ENCODE measurements around the gene KCNH6. TPM values are rescaled to one million over a fixed set of nuclear protein-coding genes. Genes with fewer than 3 reads are reported as not detected.

KCNH6 gene
- total RNA-seq, 2 donors from 2014 or later, result 0.78 TPM; not detected in 1

- Histone ChIP-seq H3K27me3 (no peaks in the 10 kb centered on the region), H3K9me3 (no peaks in the 10 kb centered on the region), H3K27ac (peak overlapping the region in 1 of 4 donors; percentile 13), H3K4me3 (no peak overlapping the region), H3K36me3 (replicated peaks in 1 of 2; ENCODE audit: insufficient read depth in 1 of 2, low read depth in 2 of 2) (no peaks in the 10 kb centered on the region), H3K4me1 (peaks cover 40% of the 10 kb centered on the region)
- ATAC-seq, result no peak
- DNase-seq, result peak in 1 of 4 donors; percentile 41
- TF ChIP-seq POLR2A (IDR thresholded peaks at IDR 0.05) (no peak), CTCF (IDR thresholded peaks at IDR 0.05) (no peak)
- WGBS, 2 donors, result 35 to 38% methylated on average over 7 of the region's 7 CpGs
- intact Hi-C loops (cut with DNase I), result no loop called here
Observed at GRCh38 chr17:63555500-63556156, 32.5 kb downstream of the KCNH6 start.

- DNase-seq (no peak), ATAC-seq (no peak)
- WGBS, 2 donors, result 96 to 98% methylated on average over 2 of the region's 2 CpGs
- TF ChIP-seq POLR2A (IDR thresholded peaks at IDR 0.05), result no peak
- no peak for TF ChIP-seq CTCF (IDR thresholded peaks at IDR 0.05)
- no peak overlapping the region for H3K4me3 ChIP-seq
- H3K27me3 ChIP-seq, result no peaks in the 10 kb centered on the region
- no peaks in the 10 kb centered on the region for H3K9me3 ChIP-seq
- peaks cover 34% of the 10 kb centered on the region for H3K4me1 ChIP-seq
- no peaks in the 10 kb centered on the region for H3K36me3 ChIP-seq (replicated peaks in 1 of 2; ENCODE audit: insufficient read depth in 1 of 2, low read depth in 2 of 2)
- intact Hi-C loops (cut with DNase I), result no loop called here
- no peak overlapping the region for H3K27ac ChIP-seq
Observed at GRCh38 chr17:63557416-63557815, 34.3 kb downstream of the KCNH6 start.

- TF ChIP-seq POLR2A (IDR thresholded peaks at IDR 0.05), result no peak
- TF ChIP-seq CTCF (IDR thresholded peaks at IDR 0.05), result no peak
- H3K4me3 ChIP-seq, result no peak overlapping the region
- ATAC-seq (no peak), DNase-seq (no peak)
- no peaks in the 10 kb centered on the region for H3K9me3 ChIP-seq
- no peaks in the 10 kb centered on the region for H3K27me3 ChIP-seq
- H3K36me3 ChIP-seq (replicated peaks in 1 of 2; ENCODE audit: insufficient read depth in 1 of 2, low read depth in 2 of 2), result no peaks in the 10 kb centered on the region
- intact Hi-C loops (cut with DNase I), result no loop called here
- 92 to 94% methylated on average over 3 of the region's 3 CpGs for WGBS, 2 donors
- no peak overlapping the region for H3K27ac ChIP-seq
- peaks cover 24% of the 10 kb centered on the region for H3K4me1 ChIP-seq
Observed at GRCh38 chr17:63558441-63558840, 35.3 kb downstream of the KCNH6 start.

DNA sequence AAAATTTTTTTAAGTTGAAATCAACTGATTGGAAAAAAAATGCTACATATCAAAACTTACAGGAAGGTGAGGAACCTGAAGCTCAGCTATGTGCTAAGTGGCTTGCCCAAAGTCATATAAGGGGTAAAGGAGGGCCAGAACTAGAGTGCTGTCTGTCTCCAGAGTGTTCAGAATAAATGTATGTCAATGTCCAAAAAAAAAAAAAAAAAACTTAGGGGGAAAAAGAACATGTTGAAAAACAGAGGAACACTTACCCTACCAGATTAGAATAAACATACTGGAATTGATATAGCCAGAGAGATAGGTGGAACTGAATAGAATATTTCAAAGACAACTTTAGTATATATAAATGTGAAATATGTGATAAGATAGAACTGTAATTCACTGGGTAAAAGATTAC is 38.7 kb downstream of the KCNH6 start:
- no peak for TF ChIP-seq POLR2A (IDR thresholded peaks at IDR 0.05)
- no peak for TF ChIP-seq CTCF (IDR thresholded peaks at IDR 0.05)
- no peaks in the 10 kb centered on the region for H3K4me1 ChIP-seq
- DNase-seq (no peak), ATAC-seq (no peak)
- H3K27me3 ChIP-seq, result no peaks in the 10 kb centered on the region
- H3K27ac ChIP-seq, result no peak overlapping the region
- intact Hi-C loops (cut with DNase I), result no loop called here
- H3K4me3 ChIP-seq, result no peak overlapping the region
- no peaks in the 10 kb centered on the region for H3K36me3 ChIP-seq (replicated peaks in 1 of 2; ENCODE audit: insufficient read depth in 1 of 2, low read depth in 2 of 2)
- no peaks in the 10 kb centered on the region for H3K9me3 ChIP-seq

- no peaks in the 10 kb centered on the region for H3K36me3 ChIP-seq (replicated peaks in 1 of 2; ENCODE audit: insufficient read depth in 1 of 2, low read depth in 2 of 2)
- intact Hi-C loops (cut with DNase I), result no loop called here
- 100% methylated on average over 2 of the region's 2 CpGs for WGBS, 2 donors
Observed at GRCh38 chr17:63563339-63563738, 40.2 kb downstream of the KCNH6 start.

More at GRCh38 chr17:63563339-63563738, 40.2 kb downstream of the KCNH6 start:
- Histone ChIP-seq H3K4me1 (no peaks in the 10 kb centered on the region), H3K27ac (no peak overlapping the region), H3K9me3 (no peaks in the 10 kb centered on the region), H3K27me3 (no peaks in the 10 kb centered on the region), H3K4me3 (no peak overlapping the region)
- TF ChIP-seq CTCF (IDR thresholded peaks at IDR 0.05) (no peak), POLR2A (IDR thresholded peaks at IDR 0.05) (no peak)
- DNase-seq, result no peak
- ATAC-seq, result no peak

All from body of pancreas (tissue), 4 donors.